HG02970 (cell line): ENCODE measurements around the gene PARVG.

ENCODE experiments used
- ATAC-seq: cut with Tn5 transposase; IDR thresholded peaks from one replicate; pipeline ENCODE4 v1.9.1; 2021; ENCODE audit warnings: mild to moderate bottlenecking, moderate library complexity, moderate number of reproducible peaks; ENCODE audit not compliant: unreplicated experiment, low FRiP score

The PARVG gene

GRCh38 chr22:44210722-44211121 lies 30.0 kb downstream of the PARVG start:
- no peak for ATAC-seq

DNA sequence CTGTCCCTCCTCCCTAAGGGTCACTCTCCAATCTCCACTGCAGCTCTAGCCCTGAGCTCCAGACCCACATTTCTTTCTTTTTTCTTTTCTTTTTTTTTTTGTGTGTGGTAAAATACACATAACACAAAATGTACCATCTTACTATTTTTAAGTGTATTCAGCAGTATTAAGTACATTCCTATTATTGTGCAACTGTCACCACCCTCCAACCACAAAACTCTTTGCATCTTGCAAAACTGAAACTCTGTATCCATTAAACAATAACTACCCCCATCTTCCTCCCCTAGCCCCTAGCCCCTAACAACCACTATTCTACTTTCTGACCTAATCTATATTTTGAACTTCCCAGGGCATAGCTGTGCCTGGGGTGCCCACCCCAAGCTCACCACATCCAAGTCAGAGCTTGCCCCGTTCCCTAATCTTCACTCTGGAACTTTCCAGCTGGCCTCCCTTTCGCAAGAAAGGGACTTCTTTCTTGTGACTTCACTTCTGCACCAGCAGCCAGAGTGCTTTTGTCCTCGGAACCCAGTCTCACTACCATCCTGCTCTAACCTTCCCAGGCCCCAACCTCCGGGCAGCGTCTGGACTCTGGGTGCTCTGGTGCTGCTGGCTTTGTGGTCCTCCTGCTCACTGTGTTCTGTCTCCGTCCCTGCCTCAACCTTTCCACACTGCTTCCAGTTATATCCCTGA lies 30.7 kb downstream of the PARVG start:
- no peak for ATAC-seq

- ATAC-seq, result no peak
Observed at GRCh38 chr22:44211946-44212930, 31.5 kb downstream of the PARVG start.

DNA sequence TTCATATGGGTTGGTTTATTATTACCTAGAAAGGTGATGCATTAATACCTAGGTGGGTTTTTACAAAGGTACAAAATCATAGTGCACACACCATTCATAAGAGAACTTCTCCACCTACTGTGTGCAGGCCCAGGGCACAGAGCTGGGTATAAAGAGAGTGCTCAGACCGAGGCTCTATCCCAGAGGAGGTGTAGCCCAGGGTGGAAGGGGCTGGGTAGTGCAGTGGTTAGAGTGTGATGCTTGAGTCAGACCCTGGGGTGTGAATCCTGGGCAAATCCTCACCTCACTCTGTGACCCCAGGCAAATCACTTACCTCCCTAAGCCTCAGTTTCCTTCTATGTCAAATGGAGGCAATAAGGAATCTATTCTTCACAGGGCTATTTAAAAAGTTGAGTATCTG lies 32.2 kb downstream of the PARVG start:
- ATAC-seq, result no peak

- no peak for ATAC-seq
Observed at GRCh38 chr22:44213489-44214043, 32.8 kb downstream of the PARVG start.

GRCh38 chr22:44214187-44214586 lies 33.5 kb downstream of the PARVG start:
- no peak for ATAC-seq

DNA sequence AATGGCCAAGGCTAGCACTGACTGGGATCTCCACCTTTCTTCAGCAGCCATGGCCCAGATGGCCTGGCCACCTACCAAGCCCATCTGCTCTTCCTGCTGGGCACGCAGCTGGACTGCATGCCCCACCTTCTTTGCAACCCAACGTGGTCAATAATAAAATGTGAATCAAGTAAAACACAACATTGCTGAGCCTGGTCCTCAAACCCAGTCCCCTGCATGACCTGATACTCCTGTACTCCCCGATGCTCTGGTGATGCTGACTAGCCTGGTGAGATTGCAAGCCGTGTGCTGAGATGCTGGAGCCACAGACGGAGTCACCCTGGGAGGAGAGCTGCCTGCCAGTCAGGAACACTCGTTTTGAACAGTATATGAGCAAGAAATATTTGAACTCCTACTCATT lies 34.0 kb downstream of the PARVG start:
- no peak for ATAC-seq

DNA sequence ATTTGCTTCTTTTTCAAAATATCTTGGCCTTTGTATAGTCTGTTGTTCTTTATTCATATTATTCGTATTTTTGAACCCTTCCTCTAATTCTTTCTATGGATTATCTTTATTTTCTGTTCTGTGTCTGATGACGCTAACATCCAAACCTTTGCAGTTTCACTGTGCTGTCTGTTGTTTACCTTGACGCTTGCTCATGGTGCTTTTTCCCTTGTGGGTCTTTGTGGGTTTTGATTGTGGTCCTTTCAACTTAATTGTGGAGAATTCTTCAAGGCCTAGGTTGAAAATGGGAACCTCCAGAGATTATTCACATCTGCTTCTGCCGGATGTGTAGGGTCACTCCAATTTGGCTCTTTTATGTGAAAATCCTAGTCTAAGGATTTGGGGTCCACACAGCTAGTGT lies 34.6 kb downstream of the PARVG start:
- no peak for ATAC-seq

DNA sequence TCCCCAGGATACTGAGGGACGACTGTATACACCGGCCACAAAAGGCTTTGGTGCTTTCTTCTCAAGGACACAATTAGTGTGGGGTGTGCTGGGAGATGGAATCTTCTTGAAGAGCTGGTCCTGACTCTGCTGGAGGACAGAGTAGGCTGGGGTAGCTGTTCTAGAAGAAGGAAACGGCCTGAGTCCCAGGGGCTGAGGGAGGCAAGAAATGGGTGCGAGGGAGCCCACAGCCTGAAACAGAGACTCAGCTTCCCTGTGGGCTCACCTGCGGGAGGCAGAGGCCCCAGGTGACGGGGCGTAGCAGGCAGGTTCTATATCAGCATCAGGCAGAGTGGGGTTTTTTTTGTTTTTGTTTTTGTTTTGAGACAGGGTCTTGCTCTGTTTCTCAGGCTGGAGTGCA lies 36.6 kb downstream of the PARVG start:
- no peak for ATAC-seq

GRCh38 chr22:44218071-44218470 lies 37.3 kb downstream of the PARVG start:
- no peak for ATAC-seq

- no peak for ATAC-seq
Observed at GRCh38 chr22:44219101-44219870, 38.6 kb downstream of the PARVG start.

- ATAC-seq, result no peak
Observed at GRCh38 chr22:44220727-44221680, 40.3 kb downstream of the PARVG start.

DNA sequence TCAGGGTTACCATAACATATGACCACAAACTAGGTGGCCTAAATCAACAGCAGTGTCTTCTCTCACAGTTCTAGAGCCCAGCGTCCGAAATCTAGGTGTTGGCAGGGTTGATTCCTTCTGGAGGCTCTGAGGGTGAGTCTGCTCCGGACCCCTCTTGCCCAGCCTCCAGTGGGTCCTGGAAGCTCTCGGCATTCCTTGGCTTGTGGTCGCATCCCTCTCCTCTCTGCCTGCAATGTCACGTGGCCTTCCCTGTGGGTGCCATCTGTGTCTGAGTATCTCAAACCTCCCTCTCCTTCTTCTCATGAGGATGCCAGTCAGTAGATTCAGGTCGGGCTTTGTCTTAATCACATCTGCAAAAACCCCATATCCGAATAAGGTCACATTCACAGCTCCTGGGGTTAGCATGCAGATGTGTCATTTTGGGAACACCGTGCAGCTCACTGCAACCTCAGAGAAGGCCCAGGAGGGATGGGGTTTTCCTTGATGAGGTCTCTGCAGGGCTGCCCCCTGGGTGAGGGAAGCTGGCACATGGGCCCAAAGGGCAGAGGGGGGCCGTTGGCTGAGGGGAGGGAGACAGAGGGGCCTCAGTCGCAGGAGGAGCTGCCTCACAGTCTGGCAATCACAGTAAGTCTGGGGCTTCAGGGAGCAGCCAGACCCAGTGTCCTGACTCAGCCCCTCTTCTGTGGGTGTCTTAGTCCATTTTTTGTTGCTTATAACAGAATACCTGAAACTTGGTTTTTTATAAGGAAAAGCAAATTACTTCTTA lies 41.2 kb downstream of the PARVG start:
- ATAC-seq, result no peak

DNA sequence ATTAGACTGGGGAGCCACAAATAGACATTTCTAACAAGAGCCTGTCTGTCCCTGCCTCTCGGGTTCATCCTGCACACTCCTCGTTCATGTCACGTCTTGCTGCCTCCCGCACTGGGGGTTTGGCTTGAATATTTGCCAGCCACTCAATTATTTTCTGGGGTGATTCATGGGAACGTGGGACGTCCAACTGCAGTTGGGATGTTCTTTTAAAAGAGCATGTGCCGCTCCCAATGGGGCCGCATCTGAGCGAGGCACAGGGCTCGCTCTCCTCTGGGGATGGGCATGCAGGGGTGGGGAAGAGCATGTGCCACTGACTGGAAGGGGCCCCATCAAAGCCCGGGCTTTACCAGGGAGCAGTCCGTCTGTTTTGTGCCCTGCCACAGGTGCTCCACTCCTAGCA lies 43.4 kb downstream of the PARVG start:
- no peak for ATAC-seq

DNA sequence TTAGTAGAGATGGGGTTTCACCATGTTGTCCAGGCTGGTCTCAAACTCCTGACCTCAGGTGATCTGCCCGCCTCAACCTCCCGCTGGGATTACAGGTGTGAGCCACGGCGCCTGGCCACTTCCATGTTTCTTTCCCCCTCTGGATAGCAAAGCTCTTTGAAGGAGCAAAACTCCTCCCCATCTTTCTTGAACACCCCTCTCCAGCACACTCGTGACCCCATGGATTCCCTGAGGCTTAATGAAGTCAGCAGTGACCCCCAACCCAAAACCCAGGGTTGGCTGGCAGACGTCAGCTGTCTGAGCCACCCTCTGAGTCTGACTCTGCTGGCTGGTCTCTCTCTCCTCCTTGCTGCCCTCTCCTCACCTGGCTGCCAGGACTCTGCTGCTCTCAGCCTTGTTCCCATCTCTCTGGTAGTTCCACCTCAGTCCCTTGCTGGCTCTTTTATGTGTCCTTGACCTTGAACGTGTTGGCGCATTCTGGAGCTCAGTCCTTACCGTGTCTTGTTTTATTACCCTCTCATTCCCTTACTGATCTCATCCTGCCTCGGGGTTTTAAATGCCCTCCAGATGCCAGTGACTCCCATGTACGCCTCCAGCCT lies 44.5 kb downstream of the PARVG start:
- ATAC-seq, result no peak

GRCh38 chr22:44225812-44226211 lies 45.1 kb downstream of the PARVG start:
- no peak for ATAC-seq

GRCh38 chr22:44229331-44229730 lies 48.6 kb downstream of the PARVG start:
- no peak for ATAC-seq

DNA sequence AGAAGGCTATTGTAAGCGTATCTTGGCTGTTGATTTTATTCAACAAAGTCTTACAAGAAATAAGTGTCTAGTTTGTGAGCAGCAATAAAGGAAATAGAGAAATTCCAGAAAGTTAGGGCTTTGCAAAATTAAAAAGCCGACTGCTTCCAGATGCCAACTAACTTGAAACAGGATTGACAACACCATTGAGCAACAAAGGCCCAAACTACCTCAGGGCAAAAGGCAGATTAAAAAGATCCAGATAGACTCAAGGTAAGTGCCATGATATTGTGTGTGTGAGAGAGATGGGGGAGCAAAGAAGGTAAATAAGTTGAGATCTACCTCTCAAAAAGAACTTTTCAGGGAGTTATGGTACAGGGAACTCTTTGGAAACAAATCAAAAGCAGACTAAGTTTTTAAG lies 49.1 kb downstream of the PARVG start:
- no peak for ATAC-seq
